Measurements from ENCODE around the gene SPATA12.

Gene SPATA12

GRCh38 chr3:57060089-57060821 lies at the start of gene SPATA12:
Gene SPATA12, plus strand, starts transcription at chr3:57060664. Its CDS starts 13,031 bp downstream, at chr3:57073695.
- H3K4me1 Mint-ChIP-seq (ENCODE audit: low read depth) = no peaks in the 10 kb centered on the region
- H3K9me3 Mint-ChIP-seq (ENCODE audit: low read depth) = no peaks in the 10 kb centered on the region
- no peak within 1 kb of the TSS for H3K27ac Mint-ChIP-seq
- no peak within 1 kb of the TSS for H3K4me3 Mint-ChIP-seq
- H3K36me3 Mint-ChIP-seq = no peaks in the 10 kb centered on the region
- peaks cover 1% of the 10 kb centered on the region for H3K27me3 Mint-ChIP-seq

GRCh38 chr3:57011022-57011421 lies 49.4 kb upstream of the SPATA12 start:
- Mint-ChIP-seq H3K4me3 (no peak overlapping the region), H3K27me3 (peaks cover 4% of the 10 kb centered on the region), H3K4me1 (ENCODE audit: low read depth) (peaks cover 6% of the 10 kb centered on the region), H3K36me3 (no peaks in the 10 kb centered on the region), H3K27ac (no peak overlapping the region), H3K9me3 (ENCODE audit: low read depth) (no peaks in the 10 kb centered on the region)

- Mint-ChIP-seq H3K4me3 (no peak overlapping the region), H3K4me1 (ENCODE audit: low read depth) (peaks cover under 1% of the 10 kb centered on the region), H3K36me3 (no peaks in the 10 kb centered on the region)
Observed at GRCh38 chr3:57012847-57013246, 47.6 kb upstream of the SPATA12 start.

GRCh38 chr3:57015350-57015729 lies 45.1 kb upstream of the SPATA12 start:
- Mint-ChIP-seq H3K4me3 (no peak overlapping the region), H3K9me3 (ENCODE audit: low read depth) (no peaks in the 10 kb centered on the region), H3K36me3 (no peaks in the 10 kb centered on the region), H3K4me1 (ENCODE audit: low read depth) (no peaks in the 10 kb centered on the region), H3K27me3 (peaks cover 4% of the 10 kb centered on the region), H3K27ac (no peak overlapping the region)

More at GRCh38 chr3:57012847-57013246, 47.6 kb upstream of the SPATA12 start:
- Mint-ChIP-seq H3K27ac (no peak overlapping the region), H3K27me3 (peaks cover 4% of the 10 kb centered on the region), H3K9me3 (ENCODE audit: low read depth) (no peaks in the 10 kb centered on the region)

GRCh38 chr3:57015912-57016311 lies 44.6 kb upstream of the SPATA12 start:
- no peak overlapping the region for H3K4me3 Mint-ChIP-seq
- no peaks in the 10 kb centered on the region for H3K9me3 Mint-ChIP-seq (ENCODE audit: low read depth)
- H3K36me3 Mint-ChIP-seq = no peaks in the 10 kb centered on the region
- peaks cover 4% of the 10 kb centered on the region for H3K27me3 Mint-ChIP-seq
- no peaks in the 10 kb centered on the region for H3K4me1 Mint-ChIP-seq (ENCODE audit: low read depth)
- H3K27ac Mint-ChIP-seq = no peak overlapping the region

- Mint-ChIP-seq H3K27ac (no peak overlapping the region), H3K4me3 (no peak overlapping the region), H3K4me1 (ENCODE audit: low read depth) (no peaks in the 10 kb centered on the region), H3K9me3 (ENCODE audit: low read depth) (no peaks in the 10 kb centered on the region), H3K36me3 (no peaks in the 10 kb centered on the region), H3K27me3 (peaks cover 5% of the 10 kb centered on the region)
Observed at GRCh38 chr3:57017459-57017845, 43.0 kb upstream of the SPATA12 start.

- H3K36me3 Mint-ChIP-seq = no peaks in the 10 kb centered on the region
- peaks cover 6% of the 10 kb centered on the region for H3K27me3 Mint-ChIP-seq
- H3K4me3 Mint-ChIP-seq = no peak overlapping the region
- no peaks in the 10 kb centered on the region for H3K4me1 Mint-ChIP-seq (ENCODE audit: low read depth)
- no peaks in the 10 kb centered on the region for H3K9me3 Mint-ChIP-seq (ENCODE audit: low read depth)
- H3K27ac Mint-ChIP-seq = no peak overlapping the region
Observed at GRCh38 chr3:57018246-57018645, 42.2 kb upstream of the SPATA12 start.

- Mint-ChIP-seq H3K4me3 (no peak overlapping the region), H3K27me3 (peaks cover 6% of the 10 kb centered on the region)
Observed at GRCh38 chr3:57019057-57019456, 41.4 kb upstream of the SPATA12 start.

GRCh38 chr3:57025237-57025636 lies 35.2 kb upstream of the SPATA12 start:
- H3K27ac Mint-ChIP-seq = no peak overlapping the region

More at GRCh38 chr3:57019057-57019456, 41.4 kb upstream of the SPATA12 start:
- Mint-ChIP-seq H3K9me3 (ENCODE audit: low read depth) (no peaks in the 10 kb centered on the region), H3K4me1 (ENCODE audit: low read depth) (no peaks in the 10 kb centered on the region), H3K27ac (no peak overlapping the region), H3K36me3 (no peaks in the 10 kb centered on the region)

GRCh38 chr3:57026944-57027343 lies 33.5 kb upstream of the SPATA12 start:
- H3K4me3 Mint-ChIP-seq = no peak overlapping the region
- no peaks in the 10 kb centered on the region for H3K4me1 Mint-ChIP-seq (ENCODE audit: low read depth)
- H3K27me3 Mint-ChIP-seq = peaks cover 2% of the 10 kb centered on the region
- no peaks in the 10 kb centered on the region for H3K36me3 Mint-ChIP-seq
- no peaks in the 10 kb centered on the region for H3K9me3 Mint-ChIP-seq (ENCODE audit: low read depth)
- no peak overlapping the region for H3K27ac Mint-ChIP-seq

More at GRCh38 chr3:57025237-57025636, 35.2 kb upstream of the SPATA12 start:
- Mint-ChIP-seq H3K4me1 (ENCODE audit: low read depth) (no peaks in the 10 kb centered on the region), H3K4me3 (no peak overlapping the region), H3K9me3 (ENCODE audit: low read depth) (no peaks in the 10 kb centered on the region), H3K36me3 (no peaks in the 10 kb centered on the region), H3K27me3 (peaks cover 2% of the 10 kb centered on the region)

GRCh38 chr3:57029383-57029782 lies 31.1 kb upstream of the SPATA12 start:
- Mint-ChIP-seq H3K4me3 (no peak overlapping the region), H3K27me3 (no peaks in the 10 kb centered on the region), H3K9me3 (ENCODE audit: low read depth) (no peaks in the 10 kb centered on the region), H3K27ac (no peak overlapping the region), H3K4me1 (ENCODE audit: low read depth) (no peaks in the 10 kb centered on the region), H3K36me3 (no peaks in the 10 kb centered on the region)

GRCh38 chr3:57029924-57030323 lies 30.5 kb upstream of the SPATA12 start:
- Mint-ChIP-seq H3K4me3 (no peak overlapping the region), H3K4me1 (ENCODE audit: low read depth) (no peaks in the 10 kb centered on the region), H3K36me3 (no peaks in the 10 kb centered on the region)

GRCh38 chr3:57030721-57031120 lies 29.7 kb upstream of the SPATA12 start:
- Mint-ChIP-seq H3K36me3 (no peaks in the 10 kb centered on the region), H3K4me1 (ENCODE audit: low read depth) (no peaks in the 10 kb centered on the region), H3K9me3 (ENCODE audit: low read depth) (no peaks in the 10 kb centered on the region), H3K27me3 (no peaks in the 10 kb centered on the region), H3K27ac (no peak overlapping the region), H3K4me3 (no peak overlapping the region)

More at GRCh38 chr3:57029924-57030323, 30.5 kb upstream of the SPATA12 start:
- H3K9me3 Mint-ChIP-seq (ENCODE audit: low read depth) = no peaks in the 10 kb centered on the region
- no peak overlapping the region for H3K27ac Mint-ChIP-seq
- no peaks in the 10 kb centered on the region for H3K27me3 Mint-ChIP-seq

GRCh38 chr3:57031631-57032541 lies 28.6 kb upstream of the SPATA12 start:
- Mint-ChIP-seq H3K36me3 (no peaks in the 10 kb centered on the region), H3K27me3 (no peaks in the 10 kb centered on the region), H3K27ac (no peak overlapping the region), H3K4me3 (no peak overlapping the region), H3K4me1 (ENCODE audit: low read depth) (no peaks in the 10 kb centered on the region), H3K9me3 (ENCODE audit: low read depth) (no peaks in the 10 kb centered on the region)

- Mint-ChIP-seq H3K36me3 (no peaks in the 10 kb centered on the region), H3K9me3 (ENCODE audit: low read depth) (no peaks in the 10 kb centered on the region), H3K4me3 (no peak overlapping the region)
Observed at GRCh38 chr3:57036952-57037351, 23.5 kb upstream of the SPATA12 start.

More at GRCh38 chr3:57036952-57037351, 23.5 kb upstream of the SPATA12 start:
- H3K27me3 Mint-ChIP-seq = peaks cover 3% of the 10 kb centered on the region
- H3K4me1 Mint-ChIP-seq (ENCODE audit: low read depth) = no peaks in the 10 kb centered on the region
- H3K27ac Mint-ChIP-seq = no peak overlapping the region

Data from activated naive CD8-positive, alpha-beta T cell (primary cell).